ENCODE results near the gene ENDOG.
"Not testable (repeated sequence)": the region's sequence is repeated elsewhere in the genome, so short reads cannot be mapped to it uniquely, and the experiment has no call there.

The ENDOG gene

GRCh38 chr9:128818099-128818838 lies at the start of gene ENDOG:
Gene ENDOG, plus strand, starts transcription at chr9:128818500. Its CDS starts 185 bp downstream, at chr9:128818685.
- Histone ChIP-seq H3K27ac (no peak within 1 kb of the TSS), H3K9me3 (ENCODE audit: low read depth, low read length) (no peaks in the 10 kb centered on the region), H3K36me3 (ENCODE audit: insufficient read depth, low read length) (peaks cover 12% of the 10 kb centered on the region; the same call in 1 of the 2 replicates), H3K4me3 (peak within 1 kb of the TSS; percentile 76), H3K9ac (ENCODE audit: insufficient read length) (peak within 1 kb of the TSS; percentile 46)
- TF ChIP-seq FOXP2 (optimal IDR thresholded peaks at IDR 0.05; ENCODE audit: control extremely low read depth, extremely low read length, insufficient read depth) (no peak), POLR2AphosphoS5 (IDR thresholded peaks at IDR 0.05; ENCODE audit: borderline replicate concordance, low read depth, low read length) (peak; percentile 99), EZH2 (IDR thresholded peaks at IDR 0.05) (no peak)
- peak; percentile 70 for DNase-seq (ENCODE audit: low read depth, low spot score)

- TF ChIP-seq POLR2AphosphoS5 (IDR thresholded peaks at IDR 0.05; ENCODE audit: borderline replicate concordance, low read depth, low read length), result no peak
- no peak for TF ChIP-seq EZH2 (IDR thresholded peaks at IDR 0.05)
- no peak for TF ChIP-seq FOXP2 (optimal IDR thresholded peaks at IDR 0.05; ENCODE audit: control extremely low read depth, extremely low read length, insufficient read depth)
- no peaks in the 10 kb centered on the region for H3K9me3 ChIP-seq (ENCODE audit: low read depth, low read length)
- H3K27ac ChIP-seq, result no peak overlapping the region
- H3K9ac ChIP-seq (ENCODE audit: insufficient read length), result no peak overlapping the region
- H3K36me3 ChIP-seq (ENCODE audit: insufficient read depth, low read length), result no peaks in the 10 kb centered on the region
- DNase-seq (ENCODE audit: low read depth, low spot score), result no peak
- no peak overlapping the region for H3K4me3 ChIP-seq
Measured at GRCh38 chr9:128768606-128769005, 49.7 kb upstream of the ENDOG start.

- DNase-seq (ENCODE audit: low read depth, low spot score), result no peak
- TF ChIP-seq EZH2 (IDR thresholded peaks at IDR 0.05), result no peak
- TF ChIP-seq POLR2AphosphoS5 (IDR thresholded peaks at IDR 0.05; ENCODE audit: borderline replicate concordance, low read depth, low read length), result no peak
- TF ChIP-seq FOXP2 (optimal IDR thresholded peaks at IDR 0.05; ENCODE audit: control extremely low read depth, extremely low read length, insufficient read depth), result no peak
- Histone ChIP-seq H3K27ac (no peak overlapping the region), H3K4me3 (peak overlapping the region; percentile 86), H3K9ac (ENCODE audit: insufficient read length) (peak overlapping the region; percentile 85), H3K9me3 (ENCODE audit: low read depth, low read length) (no peaks in the 10 kb centered on the region), H3K36me3 (ENCODE audit: insufficient read depth, low read length) (no peaks in the 10 kb centered on the region)
Measured at GRCh38 chr9:128770286-128771030, 47.8 kb upstream of the ENDOG start.

GRCh38 chr9:128771094-128771721 lies 47.1 kb upstream of the ENDOG start:
- no peak for TF ChIP-seq POLR2AphosphoS5 (IDR thresholded peaks at IDR 0.05; ENCODE audit: borderline replicate concordance, low read depth, low read length)
- no peak for TF ChIP-seq FOXP2 (optimal IDR thresholded peaks at IDR 0.05; ENCODE audit: control extremely low read depth, extremely low read length, insufficient read depth)
- TF ChIP-seq EZH2 (IDR thresholded peaks at IDR 0.05), result no peak
- DNase-seq (ENCODE audit: low read depth, low spot score), result no peak
- Histone ChIP-seq H3K36me3 (ENCODE audit: insufficient read depth, low read length) (no peaks in the 10 kb centered on the region), H3K4me3 (peak overlapping the region; percentile 86), H3K9ac (ENCODE audit: insufficient read length) (peak overlapping the region; percentile 85), H3K9me3 (ENCODE audit: low read depth, low read length) (no peaks in the 10 kb centered on the region), H3K27ac (peak overlapping the region; percentile 5; the same call in 1 of the 2 replicates)

- TF ChIP-seq FOXP2 (optimal IDR thresholded peaks at IDR 0.05; ENCODE audit: control extremely low read depth, extremely low read length, insufficient read depth), result no peak
- TF ChIP-seq POLR2AphosphoS5 (IDR thresholded peaks at IDR 0.05; ENCODE audit: borderline replicate concordance, low read depth, low read length), result peak; percentile 69
- peak within 1 kb of the TSS; percentile 67; the same call in 1 of the 2 replicates for H3K27ac ChIP-seq
- H3K9me3 ChIP-seq (ENCODE audit: low read depth, low read length), result no peaks in the 10 kb centered on the region
- no peaks in the 10 kb centered on the region for H3K36me3 ChIP-seq (ENCODE audit: insufficient read depth, low read length)
- H3K9ac ChIP-seq (ENCODE audit: insufficient read length), result peak within 1 kb of the TSS; percentile 85
- DNase-seq (ENCODE audit: low read depth, low spot score), result no peak
- peak within 1 kb of the TSS; percentile 86 for H3K4me3 ChIP-seq
Measured at GRCh38 chr9:128771745-128772519, 46.4 kb upstream of the ENDOG start, which contains the start of gene ZER1. Gene ZER1, minus strand, starts transcription at chr9:128771927. Its CDS starts 16,362 bp downstream, at chr9:128755565.

- no peak overlapping the region for H3K9ac ChIP-seq (ENCODE audit: insufficient read length)
- no peaks in the 10 kb centered on the region for H3K9me3 ChIP-seq (ENCODE audit: low read depth, low read length)
- DNase-seq (ENCODE audit: low read depth, low spot score), result no peak
- no peak overlapping the region for H3K4me3 ChIP-seq
- TF ChIP-seq FOXP2 (optimal IDR thresholded peaks at IDR 0.05; ENCODE audit: control extremely low read depth, extremely low read length, insufficient read depth) (no peak), POLR2AphosphoS5 (IDR thresholded peaks at IDR 0.05; ENCODE audit: borderline replicate concordance, low read depth, low read length) (no peak)
- H3K27ac ChIP-seq, result no peak overlapping the region
- no peaks in the 10 kb centered on the region for H3K36me3 ChIP-seq (ENCODE audit: insufficient read depth, low read length)
Measured at GRCh38 chr9:128773049-128773448, 45.3 kb upstream of the ENDOG start.

GRCh38 chr9:128774804-128775203 lies 43.5 kb upstream of the ENDOG start:
- TF ChIP-seq POLR2AphosphoS5 (IDR thresholded peaks at IDR 0.05; ENCODE audit: borderline replicate concordance, low read depth, low read length) (no peak), FOXP2 (optimal IDR thresholded peaks at IDR 0.05; ENCODE audit: control extremely low read depth, extremely low read length, insufficient read depth) (no peak), EZH2 (IDR thresholded peaks at IDR 0.05) (no peak)
- Histone ChIP-seq H3K9me3 (ENCODE audit: low read depth, low read length) (no peaks in the 10 kb centered on the region), H3K4me3 (no peak overlapping the region), H3K36me3 (ENCODE audit: insufficient read depth, low read length) (no peaks in the 10 kb centered on the region), H3K9ac (ENCODE audit: insufficient read length) (no peak overlapping the region), H3K27ac (no peak overlapping the region)
- no peak for DNase-seq (ENCODE audit: low read depth, low spot score)

- not testable (repeated sequence) for H3K36me3 ChIP-seq (ENCODE audit: insufficient read depth, low read length); H3K27ac ChIP-seq; DNase-seq (ENCODE audit: low read depth, low spot score); H3K9me3 ChIP-seq (ENCODE audit: low read depth, low read length); H3K9ac ChIP-seq (ENCODE audit: insufficient read length); H3K4me3 ChIP-seq
Measured at GRCh38 chr9:128780093-128780492, 38.2 kb upstream of the ENDOG start.
